Measurements from ENCODE around the gene TUBB4B. TPM values are rescaled to one million over a fixed set of nuclear protein-coding genes. Genes with fewer than 3 reads are reported as not detected.

TUBB4B gene
- 10 to 100 TPM; 22.7 to 53.2 (median 40.2) TPM for polyA plus RNA-seq (ENCODE audit: low read depth in 6 of 6)

- Mint-ChIP-seq H3K9me3 (no peaks in the 10 kb centered on the region), H3K4me1 (peaks cover 18 to 29% (median 28%) of the 10 kb centered on the region in 3 donors), H3K27ac (peak within 1 kb of the TSS; percentile 90 to 99 (median 94)), H3K27me3 (no peaks in the 10 kb centered on the region), H3K36me3 (peaks cover 0 to 6% of the 10 kb centered on the region in 2 donors), H3K4me3 (peak within 1 kb of the TSS; percentile 88 to 96 (median 94))
- DNase-seq: peak; percentile 98
- peak; percentile 75 to 78 for ATAC-seq (ENCODE audit: low read depth in 2 of 2)
Observed at GRCh38 chr9:137240841-137241489, at the start of gene TUBB4B. Gene TUBB4B, plus strand, starts transcription at chr9:137241287. Its CDS starts 74 bp downstream, at chr9:137241361.

- Mint-ChIP-seq H3K9me3 (no peaks in the 10 kb centered on the region), H3K4me3 (peak overlapping the region in 1 of 8 donors; percentile 41), H3K4me1 (peaks cover 25 to 37% (median 26%) of the 10 kb centered on the region in 3 donors), H3K27ac (peak overlapping the region in 1 of 6 donors; percentile 94), H3K27me3 (no peaks in the 10 kb centered on the region), H3K36me3 (no peaks in the 10 kb centered on the region)
- ATAC-seq (ENCODE audit: low read depth in 2 of 2) (no peak), DNase-seq (no peak)
Observed at GRCh38 chr9:137191691-137192447, 49.2 kb upstream of the TUBB4B start.

DNA sequence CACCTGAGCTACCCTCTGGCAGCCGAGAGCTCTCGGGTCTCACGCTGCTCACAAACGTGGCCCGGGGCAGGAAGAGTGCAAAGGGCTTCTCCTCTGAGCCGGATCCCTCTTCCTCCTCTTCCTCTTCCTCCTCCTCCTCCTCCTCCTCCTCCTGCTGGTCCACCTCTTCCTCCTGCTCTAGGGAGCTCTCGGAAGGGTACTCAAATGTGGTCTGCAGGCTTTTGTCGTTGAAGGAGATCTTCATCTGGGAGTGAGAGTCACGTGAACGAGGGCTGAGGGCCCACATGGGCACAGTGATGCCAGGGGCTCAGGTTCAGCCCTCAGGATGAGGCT, 48.7 kb upstream of the TUBB4B start:
- no peak for ATAC-seq (ENCODE audit: low read depth in 2 of 2)
- DNase-seq: no peak
- H3K36me3 Mint-ChIP-seq: no peaks in the 10 kb centered on the region
- H3K4me3 Mint-ChIP-seq: peak overlapping the region in 1 of 8 donors; percentile 41
- H3K27me3 Mint-ChIP-seq: no peaks in the 10 kb centered on the region
- no peak overlapping the region for H3K27ac Mint-ChIP-seq
- no peaks in the 10 kb centered on the region for H3K9me3 Mint-ChIP-seq
- peaks cover 20 to 35% (median 22%) of the 10 kb centered on the region in 3 donors for H3K4me1 Mint-ChIP-seq

DNA sequence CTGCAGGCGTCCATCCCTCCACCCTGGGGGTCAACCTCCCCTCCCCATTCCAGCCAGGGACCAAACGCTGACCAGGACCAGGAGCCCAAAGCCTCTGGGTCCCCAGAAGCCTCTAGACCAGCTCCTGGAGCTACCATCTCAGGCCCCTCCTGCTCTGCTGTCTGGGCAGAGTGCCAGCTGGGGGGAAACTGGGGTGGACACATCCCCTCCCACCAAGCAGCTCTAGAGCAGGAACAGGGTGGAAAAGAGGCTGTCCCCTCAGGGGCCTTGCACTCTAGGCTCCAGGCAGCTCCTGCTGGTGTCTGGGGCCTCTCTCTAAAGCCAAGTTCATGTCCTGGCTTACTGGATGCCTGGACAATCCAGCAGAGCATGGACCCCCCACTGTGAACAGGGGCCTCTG, 48.2 kb upstream of the TUBB4B start:
- no peaks in the 10 kb centered on the region for H3K36me3 Mint-ChIP-seq

DNA sequence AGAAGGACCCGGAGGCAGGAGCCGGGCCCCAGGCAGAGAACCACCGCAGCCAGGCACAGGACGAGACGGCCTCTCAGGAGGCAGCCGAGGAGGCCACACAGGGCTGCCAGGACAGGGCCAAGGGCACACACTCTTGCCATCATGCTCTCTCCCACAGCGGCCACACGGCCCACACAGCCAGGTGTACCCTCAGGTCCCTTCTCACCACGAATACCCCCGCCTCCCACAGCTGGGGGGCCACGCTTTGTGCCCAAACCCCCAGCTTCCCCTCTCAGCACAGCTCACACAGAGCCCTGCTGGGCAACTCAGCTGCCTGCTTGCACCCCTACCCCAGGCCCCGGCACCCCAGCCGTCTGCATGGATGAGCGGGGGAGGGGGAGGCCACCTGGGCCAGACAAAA, 47.3 kb upstream of the TUBB4B start:
- no peaks in the 10 kb centered on the region for H3K27me3 Mint-ChIP-seq
- peaks cover 14 to 30% (median 16%) of the 10 kb centered on the region in 3 donors for H3K4me1 Mint-ChIP-seq
- no peaks in the 10 kb centered on the region for H3K9me3 Mint-ChIP-seq
- ATAC-seq (ENCODE audit: low read depth in 2 of 2): no peak
- peak overlapping the region in 1 of 8 donors; percentile 9 for H3K4me3 Mint-ChIP-seq
- DNase-seq: no peak
- H3K27ac Mint-ChIP-seq: no peak overlapping the region
- H3K36me3 Mint-ChIP-seq: no peaks in the 10 kb centered on the region

More for the DNA sequence above, 48.2 kb upstream of the TUBB4B start:
- DNase-seq (no peak), ATAC-seq (ENCODE audit: low read depth in 2 of 2) (no peak)
- Mint-ChIP-seq H3K27me3 (no peaks in the 10 kb centered on the region), H3K9me3 (no peaks in the 10 kb centered on the region), H3K4me1 (peaks cover 15 to 30% (median 19%) of the 10 kb centered on the region in 3 donors), H3K27ac (no peak overlapping the region), H3K4me3 (peak overlapping the region in 1 of 8 donors; percentile 41)

DNA sequence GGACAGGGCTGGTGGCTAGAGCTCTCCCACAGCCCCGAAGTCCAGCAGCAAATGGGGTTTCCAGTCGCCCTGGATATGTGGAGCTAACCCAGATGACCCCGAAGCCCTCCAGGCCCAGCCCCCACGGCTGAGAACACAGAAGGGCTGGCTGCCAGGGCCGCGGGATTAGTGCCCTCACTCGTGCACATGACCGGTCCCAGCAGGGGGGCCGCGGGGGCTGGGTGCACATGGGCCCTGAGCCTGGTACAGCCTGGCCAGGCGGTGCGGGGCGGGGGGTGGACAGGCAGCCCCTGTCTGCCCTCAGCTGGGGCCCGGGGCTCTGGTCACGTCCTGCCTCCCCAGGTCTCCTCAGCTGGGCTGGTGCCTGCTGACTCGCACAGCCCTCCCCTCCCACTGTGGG, 46.7 kb upstream of the TUBB4B start:
- no peak overlapping the region for H3K4me3 Mint-ChIP-seq
- DNase-seq: no peak

DNA sequence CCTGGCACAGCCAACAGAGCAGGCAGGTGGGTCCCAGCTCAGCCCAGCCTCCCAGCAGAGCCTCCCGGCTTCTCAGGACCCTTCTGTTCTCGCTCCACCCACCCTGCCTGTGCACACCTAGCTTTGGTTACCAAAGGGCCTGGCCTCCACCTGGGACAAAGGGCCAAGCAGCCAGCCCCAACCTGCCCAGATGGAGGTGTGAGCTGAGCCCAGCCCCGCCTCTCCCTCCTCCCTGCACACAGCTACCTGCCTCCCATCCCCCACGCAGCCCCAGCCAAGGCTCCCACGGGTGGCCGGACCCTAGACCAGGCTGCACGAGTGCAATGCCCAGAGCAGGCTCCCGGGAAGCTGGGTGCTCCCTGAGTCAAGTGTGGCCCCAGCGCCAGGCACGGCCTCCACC, 46.2 kb upstream of the TUBB4B start:
- H3K27ac Mint-ChIP-seq: no peak overlapping the region
- no peaks in the 10 kb centered on the region for H3K27me3 Mint-ChIP-seq
- peaks cover 5 to 24% (median 11%) of the 10 kb centered on the region in 3 donors for H3K4me1 Mint-ChIP-seq
- DNase-seq (no peak), ATAC-seq (ENCODE audit: low read depth in 2 of 2) (no peak)
- H3K4me3 Mint-ChIP-seq: no peak overlapping the region
- no peaks in the 10 kb centered on the region for H3K36me3 Mint-ChIP-seq
- H3K9me3 Mint-ChIP-seq: no peaks in the 10 kb centered on the region

More for the DNA sequence above, 46.7 kb upstream of the TUBB4B start:
- H3K27ac Mint-ChIP-seq: no peak overlapping the region
- H3K27me3 Mint-ChIP-seq: no peaks in the 10 kb centered on the region
- no peaks in the 10 kb centered on the region for H3K36me3 Mint-ChIP-seq
- ATAC-seq (ENCODE audit: low read depth in 2 of 2): no peak
- no peaks in the 10 kb centered on the region for H3K9me3 Mint-ChIP-seq
- peaks cover 9 to 24% (median 10%) of the 10 kb centered on the region in 3 donors for H3K4me1 Mint-ChIP-seq

- H3K27ac Mint-ChIP-seq: no peak overlapping the region
- peak overlapping the region in 1 of 8 donors; percentile 45 for H3K4me3 Mint-ChIP-seq
- peaks cover 4 to 21% (median 11%) of the 10 kb centered on the region in 3 donors for H3K4me1 Mint-ChIP-seq
- H3K9me3 Mint-ChIP-seq: no peaks in the 10 kb centered on the region
- ATAC-seq (ENCODE audit: low read depth in 2 of 2): no peak
- DNase-seq: no peak
- H3K27me3 Mint-ChIP-seq: no peaks in the 10 kb centered on the region
- no peaks in the 10 kb centered on the region for H3K36me3 Mint-ChIP-seq
Observed at GRCh38 chr9:137195525-137196220, 45.4 kb upstream of the TUBB4B start.

DNA sequence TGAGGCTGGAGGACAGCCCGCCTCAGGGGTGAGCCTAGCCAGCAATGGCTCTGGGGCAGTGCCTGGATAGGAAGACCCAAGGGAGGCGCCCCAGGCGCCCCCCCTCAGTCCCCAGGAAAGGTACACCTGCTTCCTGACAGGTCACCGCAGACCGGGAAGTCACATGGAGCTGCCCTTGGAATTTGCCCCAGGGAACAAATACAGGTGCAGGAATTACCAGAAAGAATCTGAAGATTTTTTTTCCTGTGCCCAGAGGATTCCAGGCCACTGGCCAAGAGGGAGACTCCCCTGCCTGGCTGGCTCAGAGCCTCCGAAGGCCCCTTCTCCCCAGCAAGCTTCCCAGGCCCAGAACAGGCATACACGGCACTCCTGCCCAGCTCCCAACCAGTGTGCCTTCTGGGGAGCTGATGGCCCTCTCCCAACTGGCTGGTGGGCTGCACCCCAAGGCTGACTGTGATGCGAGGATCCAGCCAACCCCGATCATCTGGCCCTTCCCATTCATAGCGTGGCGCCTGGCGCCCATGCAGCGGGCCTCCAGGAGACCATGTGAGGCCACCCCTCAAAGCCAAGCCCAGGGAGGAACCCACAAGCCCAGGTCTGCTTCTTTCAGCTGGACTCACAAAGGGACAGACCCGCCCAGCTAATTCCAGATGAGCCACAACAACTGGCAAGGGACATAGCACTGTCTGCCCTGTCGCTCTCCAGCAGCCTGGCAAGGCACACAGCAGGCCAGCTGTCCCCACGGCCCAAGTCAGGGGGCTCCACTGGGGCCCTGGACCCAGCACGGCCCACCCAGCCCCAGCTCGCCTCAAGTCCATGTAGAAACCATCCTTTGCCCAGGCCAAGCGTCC, 42.8 kb upstream of the TUBB4B start:
- peak overlapping the region in 1 of 6 donors; percentile 13 for H3K27ac Mint-ChIP-seq
- H3K4me3 Mint-ChIP-seq: peak overlapping the region in 6 of 8 donors; percentile 2 to 81 (median 42)
- no peak for DNase-seq
- no peaks in the 10 kb centered on the region for H3K27me3 Mint-ChIP-seq
- H3K36me3 Mint-ChIP-seq: no peaks in the 10 kb centered on the region
- H3K9me3 Mint-ChIP-seq: no peaks in the 10 kb centered on the region
- peaks cover 11 to 30% (median 23%) of the 10 kb centered on the region in 3 donors for H3K4me1 Mint-ChIP-seq
- ATAC-seq (ENCODE audit: low read depth in 2 of 2): no peak

DNA sequence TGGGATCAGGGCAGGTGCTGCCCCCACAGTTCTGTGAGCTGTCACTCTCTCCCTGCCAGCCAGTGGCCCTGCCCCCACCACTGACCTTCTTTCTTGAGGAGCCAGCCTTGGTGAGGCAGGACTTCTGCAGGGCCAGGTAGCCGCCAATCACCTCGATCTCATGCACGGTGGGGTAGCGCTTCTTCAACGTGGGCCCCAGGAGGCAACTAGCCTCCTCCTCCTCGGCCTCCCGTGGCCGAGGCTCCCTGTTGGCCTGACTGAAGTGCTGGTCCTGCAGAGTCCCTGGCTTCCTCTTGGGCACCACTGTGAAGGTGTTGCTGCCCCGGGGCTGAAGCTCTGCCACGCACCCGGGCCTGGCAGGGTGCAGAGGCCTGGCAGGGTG, 42.2 kb upstream of the TUBB4B start:
- no peak for DNase-seq
- H3K9me3 Mint-ChIP-seq: no peaks in the 10 kb centered on the region
- no peaks in the 10 kb centered on the region for H3K36me3 Mint-ChIP-seq
- no peak for ATAC-seq (ENCODE audit: low read depth in 2 of 2)
- H3K27ac Mint-ChIP-seq: peak overlapping the region in 1 of 6 donors; percentile 13
- H3K4me3 Mint-ChIP-seq: peak overlapping the region in 7 of 8 donors; percentile 2 to 84 (median 72)
- no peaks in the 10 kb centered on the region for H3K27me3 Mint-ChIP-seq
- H3K4me1 Mint-ChIP-seq: peaks cover 11 to 32% (median 27%) of the 10 kb centered on the region in 3 donors

GRCh38 chr9:137199411-137200121, 41.5 kb upstream of the TUBB4B start:
- H3K9me3 Mint-ChIP-seq: no peaks in the 10 kb centered on the region
- H3K27me3 Mint-ChIP-seq: no peaks in the 10 kb centered on the region
- H3K4me1 Mint-ChIP-seq: peaks cover 17 to 39% (median 34%) of the 10 kb centered on the region in 3 donors
- peak overlapping the region; percentile 66 to 91 (median 82) for H3K4me3 Mint-ChIP-seq
- H3K27ac Mint-ChIP-seq: peak overlapping the region in 3 of 6 donors; percentile 84 to 89 (median 86)
- no peak for ATAC-seq (ENCODE audit: low read depth in 2 of 2)
- DNase-seq: no peak
- H3K36me3 Mint-ChIP-seq: no peaks in the 10 kb centered on the region
